Spleen (tissue), 7 donors: ENCODE results near the gene FBXL17.

Source experiments
- CTCF ChIP-seq, 11 experiments: fragments of 200-600 bp in 7 of 11; fragments of 450-650 bp in 4 of 11; sonication (generic) in 4 of 11; IDR thresholded peaks in 8 of 11; conservative IDR thresholded peaks in 3 of 11; 1 replicate in 7 of 11; 2 replicates in 4 of 11; pipeline versions ENCODE4 v1.4.0 to v1.8.0; 2016 to 2021; ENCODE audit warnings: antibody characterized with exemption in 11 of 11, inconsistent platforms in 4 of 11, mild to moderate bottlenecking in 1 of 11
- POLR2A ChIP-seq, 3 donors: fragments of 450-650 bp; IDR thresholded peaks; one replicate each; pipeline ENCODE4 v1.5.1; 2017; ENCODE audit warnings: antibody characterized with exemption in 3 of 3, mild to moderate bottlenecking in 1 of 3
- POLR2AphosphoS5 ChIP-seq, 3 donors: sonication (generic); formaldehyde crosslinking; IDR thresholded peaks; one replicate each; pipeline ENCODE4 v1.5.1; 2017; ENCODE audit warnings: antibody characterized with exemption in 3 of 3
- donor health status: DM: no; HTN: no; CAD: no; lungs with moderate emphysema.
- donor health status: DM: no; HTN: no; CAD: no.
- donor health status: DM: no; HTN: no; CAD: no.

GRCh38 chr5:108297042-108297601, 84.8 kb downstream of the FBXL17 start:
- TF ChIP-seq CTCF (IDR thresholded peaks at IDR 0.05 in 8 of 11, conservative IDR thresholded peaks at IDR 0.05 in 3 of 11) (no peak), POLR2A (IDR thresholded peaks at IDR 0.05) (no peak), POLR2AphosphoS5 (IDR thresholded peaks at IDR 0.05) (no peak)
